Activated CD4-positive, alpha-beta T cell treated with anti-CD3 and anti-CD28 coated beads, Interleukin-2, amount 50 U/mL, for 24 hours (primary cell): Measurements from ENCODE around the gene KCNH2.
"Not testable (repeated sequence)": the region's sequence is repeated elsewhere in the genome, so short reads cannot be mapped to it uniquely, and the experiment has no call there.

Source experiments
- DNase-seq, 2 donors: peaks; one replicate each; pipeline ENCODE4 v3.0.0-alpha.2; 2020; ENCODE audit warnings: low read depth in 1 of 2, low spot score in 1 of 2

Gene KCNH2, protein sequence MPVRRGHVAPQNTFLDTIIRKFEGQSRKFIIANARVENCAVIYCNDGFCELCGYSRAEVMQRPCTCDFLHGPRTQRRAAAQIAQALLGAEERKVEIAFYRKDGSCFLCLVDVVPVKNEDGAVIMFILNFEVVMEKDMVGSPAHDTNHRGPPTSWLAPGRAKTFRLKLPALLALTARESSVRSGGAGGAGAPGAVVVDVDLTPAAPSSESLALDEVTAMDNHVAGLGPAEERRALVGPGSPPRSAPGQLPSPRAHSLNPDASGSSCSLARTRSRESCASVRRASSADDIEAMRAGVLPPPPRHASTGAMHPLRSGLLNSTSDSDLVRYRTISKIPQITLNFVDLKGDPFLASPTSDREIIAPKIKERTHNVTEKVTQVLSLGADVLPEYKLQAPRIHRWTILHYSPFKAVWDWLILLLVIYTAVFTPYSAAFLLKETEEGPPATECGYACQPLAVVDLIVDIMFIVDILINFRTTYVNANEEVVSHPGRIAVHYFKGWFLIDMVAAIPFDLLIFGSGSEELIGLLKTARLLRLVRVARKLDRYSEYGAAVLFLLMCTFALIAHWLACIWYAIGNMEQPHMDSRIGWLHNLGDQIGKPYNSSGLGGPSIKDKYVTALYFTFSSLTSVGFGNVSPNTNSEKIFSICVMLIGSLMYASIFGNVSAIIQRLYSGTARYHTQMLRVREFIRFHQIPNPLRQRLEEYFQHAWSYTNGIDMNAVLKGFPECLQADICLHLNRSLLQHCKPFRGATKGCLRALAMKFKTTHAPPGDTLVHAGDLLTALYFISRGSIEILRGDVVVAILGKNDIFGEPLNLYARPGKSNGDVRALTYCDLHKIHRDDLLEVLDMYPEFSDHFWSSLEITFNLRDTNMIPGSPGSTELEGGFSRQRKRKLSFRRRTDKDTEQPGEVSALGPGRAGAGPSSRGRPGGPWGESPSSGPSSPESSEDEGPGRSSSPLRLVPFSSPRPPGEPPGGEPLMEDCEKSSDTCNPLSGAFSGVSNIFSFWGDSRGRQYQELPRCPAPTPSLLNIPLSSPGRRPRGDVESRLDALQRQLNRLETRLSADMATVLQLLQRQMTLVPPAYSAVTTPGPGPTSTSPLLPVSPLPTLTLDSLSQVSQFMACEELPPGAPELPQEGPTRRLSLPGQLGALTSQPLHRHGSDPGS

DNA sequence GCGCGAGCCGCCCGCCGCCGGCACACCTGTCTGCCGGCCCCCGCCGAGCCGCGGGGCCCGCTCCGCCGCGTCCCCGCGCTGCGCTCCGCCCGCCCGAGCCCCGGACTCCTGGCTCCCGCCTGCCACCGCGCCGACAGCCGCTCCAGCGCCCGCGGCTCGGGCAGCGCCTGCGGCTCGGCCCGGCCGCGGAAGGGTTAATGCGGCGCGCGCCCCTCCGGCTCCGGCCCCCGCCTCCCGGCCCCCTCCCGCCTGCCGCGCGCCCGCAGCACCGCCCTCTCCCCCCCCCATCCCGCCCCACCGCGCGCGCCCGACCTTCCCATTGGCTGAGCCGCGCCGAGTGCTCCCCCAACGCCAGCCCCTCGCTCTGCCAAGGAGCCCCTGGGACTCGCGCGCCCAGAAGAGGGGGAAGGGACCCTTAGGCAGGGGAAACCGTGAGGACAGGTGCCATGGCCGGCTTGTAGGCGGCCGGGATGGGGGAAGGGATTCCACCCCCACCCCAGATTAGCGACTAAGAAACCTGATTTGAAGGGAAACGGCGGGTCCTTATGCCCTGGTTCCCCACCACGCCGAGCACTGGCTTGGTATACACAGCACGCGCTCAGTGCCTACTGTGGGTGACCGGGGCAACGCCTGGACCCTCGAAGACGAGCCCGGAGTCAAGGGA, at the start of gene KCNH2:
Gene KCNH2 (minus strand): TSS at position 196 of the 664 bp plus-strand sequence. CDS start 408 bp downstream, outside the sequence.
- no peak for DNase-seq

DNA sequence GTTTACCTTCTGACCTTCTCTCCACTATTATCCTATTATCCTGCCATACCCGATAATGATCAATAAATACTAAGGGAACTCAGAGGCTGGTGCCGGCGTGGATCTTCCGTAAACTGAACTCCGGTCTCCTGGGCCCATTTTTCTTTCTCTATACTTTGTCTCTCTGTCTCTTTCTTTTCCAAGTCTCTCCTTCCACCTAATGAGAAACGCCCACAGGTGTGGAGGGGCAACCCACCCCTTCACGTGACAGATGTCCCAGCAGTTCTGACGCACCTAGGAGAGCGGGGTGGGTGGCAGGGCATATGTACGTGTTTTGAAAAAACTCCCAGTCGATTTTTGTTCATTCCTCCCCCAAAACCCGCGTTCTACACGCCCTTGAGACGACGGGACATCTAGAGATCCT, 49.6 kb upstream of the KCNH2 start:
- DNase-seq = not testable (repeated sequence)

- not testable (repeated sequence) for DNase-seq
These were observed 48.9 kb upstream of the KCNH2 start for GRCh38 chr7:151026771-151027727.

GRCh38 chr7:151025924-151026671, 48.0 kb upstream of the KCNH2 start:
- DNase-seq = no peak

GRCh38 chr7:151024435-151025056, 46.4 kb upstream of the KCNH2 start, which contains the start of gene ATG9B:
Gene ATG9B (minus strand): TSS chr7:151024494. CDS start chr7:151024423, 71 bp downstream.
- DNase-seq = no peak

- DNase-seq = no peak
These were observed 45.1 kb upstream of the KCNH2 start for GRCh38 chr7:151023232-151023631.

GRCh38 chr7:151020231-151020630, 42.1 kb upstream of the KCNH2 start:
- no peak for DNase-seq

DNA sequence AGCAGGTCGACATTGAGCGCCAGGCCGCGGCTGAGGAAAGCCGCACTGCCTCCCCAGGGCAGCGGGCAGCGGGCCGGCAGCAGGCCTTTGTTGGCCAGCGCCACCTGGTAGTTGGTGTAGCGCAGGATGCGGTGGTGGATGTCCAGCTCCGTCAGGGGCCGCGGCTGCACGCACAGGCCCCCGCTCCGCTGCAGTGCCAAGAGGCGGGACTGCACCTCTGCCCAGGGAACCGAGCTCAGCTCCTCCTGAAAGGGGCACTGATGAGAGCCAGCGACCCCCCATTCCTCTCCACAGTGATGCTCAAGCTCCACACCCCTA, 41.0 kb upstream of the KCNH2 start:
- no peak for DNase-seq

GRCh38 chr7:151018421-151019129, 40.5 kb upstream of the KCNH2 start:
- no peak for DNase-seq

GRCh38 chr7:151017953-151018420, 39.9 kb upstream of the KCNH2 start:
- DNase-seq = peak; percentile 61 to 68

DNA sequence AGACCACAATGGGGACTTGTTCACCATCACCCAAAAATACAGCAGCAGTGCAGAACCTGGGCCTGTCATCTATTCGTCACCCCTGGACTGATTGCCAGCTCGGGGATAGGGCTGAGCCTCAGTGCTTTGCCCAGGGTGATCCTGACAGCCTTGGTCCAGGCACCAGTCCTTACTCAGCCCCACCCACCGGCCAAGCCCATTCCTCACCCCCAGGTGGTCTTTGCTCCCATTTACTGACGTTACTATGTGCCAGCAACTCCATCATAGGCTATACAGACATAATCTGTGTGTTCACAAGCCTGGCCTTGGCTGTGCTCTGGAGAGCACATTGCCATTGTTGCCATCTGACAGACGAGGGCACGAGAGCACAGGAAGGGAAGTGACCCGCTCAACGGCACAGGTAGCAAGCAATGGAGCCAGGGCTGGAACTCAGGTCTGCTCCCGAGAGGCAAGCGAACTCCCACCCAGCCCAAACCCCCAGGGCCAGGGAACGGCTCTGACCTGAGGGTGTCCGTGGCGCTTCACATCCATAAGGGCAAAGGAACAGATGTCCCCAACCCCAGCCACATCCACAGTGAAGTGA, 39.3 kb upstream of the KCNH2 start:
- no peak for DNase-seq

DNA sequence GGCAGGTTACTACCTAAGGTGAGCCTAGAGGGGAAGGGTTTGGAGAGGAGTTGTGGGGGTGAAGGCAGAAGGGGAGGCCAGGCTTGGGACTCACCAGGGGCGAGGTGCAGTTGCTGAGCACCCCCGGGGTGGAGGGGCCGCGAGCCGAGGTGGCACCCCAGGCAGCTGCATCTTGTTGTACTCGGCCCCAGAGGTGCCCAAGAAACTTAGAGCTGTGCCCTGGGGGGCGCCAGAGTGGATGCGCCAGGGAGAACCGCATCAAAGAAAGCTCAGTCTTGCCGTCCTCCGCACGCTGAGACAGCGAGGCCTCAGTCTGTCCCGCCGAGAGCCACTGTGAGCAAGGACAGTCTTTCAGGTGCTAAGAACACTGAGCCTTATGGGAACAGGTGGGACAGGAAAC, 38.8 kb upstream of the KCNH2 start:
- no peak for DNase-seq

- no peak for DNase-seq
These were observed 38.4 kb upstream of the KCNH2 start for GRCh38 chr7:151016505-151016904.

DNA sequence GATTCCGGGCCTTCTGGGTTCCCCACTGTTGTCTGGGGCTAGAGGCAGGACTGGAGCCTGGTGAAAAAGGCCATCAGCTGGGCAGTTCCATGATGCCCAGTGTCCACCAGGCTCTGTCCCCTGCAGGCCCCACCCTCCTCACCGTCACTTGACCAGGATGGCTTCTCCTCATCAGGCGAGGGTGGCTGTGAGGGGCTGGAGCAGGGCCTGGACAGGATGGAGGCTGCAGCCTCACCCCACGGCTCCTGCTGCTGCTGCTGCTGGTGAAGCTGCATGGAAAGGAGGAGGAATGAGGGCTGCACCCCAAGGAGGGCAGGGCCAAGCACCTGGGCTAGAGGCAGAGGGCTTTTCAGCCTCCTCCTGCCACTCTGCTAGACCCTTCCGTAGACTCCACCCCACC, 37.8 kb upstream of the KCNH2 start:
- DNase-seq = no peak

- no peak for DNase-seq
These were observed 36.8 kb upstream of the KCNH2 start for GRCh38 chr7:151014950-151015349.

DNA sequence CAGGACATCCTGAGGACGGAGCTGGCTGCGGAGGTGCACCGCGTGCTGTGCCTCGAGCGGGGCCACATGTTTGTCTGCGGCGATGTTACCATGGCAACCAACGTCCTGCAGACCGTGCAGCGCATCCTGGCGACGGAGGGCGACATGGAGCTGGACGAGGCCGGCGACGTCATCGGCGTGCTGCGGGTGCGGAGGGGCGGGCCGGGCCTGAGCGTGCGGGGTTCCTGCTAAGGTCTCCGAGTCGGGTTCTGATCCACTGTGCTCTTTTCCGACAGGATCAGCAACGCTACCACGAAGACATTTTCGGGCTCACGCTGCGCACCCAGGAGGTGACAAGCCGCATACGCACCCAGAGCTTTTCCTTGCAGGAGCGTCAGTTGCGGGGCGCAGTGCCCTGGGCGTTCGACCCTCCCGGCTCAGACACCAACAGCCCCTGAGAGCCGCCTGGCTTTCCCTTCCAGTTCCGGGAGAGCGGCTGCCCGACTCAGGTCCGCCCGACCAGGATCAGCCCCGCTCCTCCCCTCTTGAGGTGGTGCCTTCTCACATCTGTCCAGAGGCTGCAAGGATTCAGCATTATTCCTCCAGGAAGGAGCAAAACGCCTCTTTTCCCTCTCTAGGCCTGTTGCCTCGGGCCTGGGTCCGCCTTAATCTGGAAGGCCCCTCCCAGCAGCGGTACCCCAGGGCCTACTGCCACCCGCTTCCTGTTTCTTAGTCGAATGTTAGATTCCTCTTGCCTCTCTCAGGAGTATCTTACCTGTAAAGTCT, 35.8 kb upstream of the KCNH2 start:
- DNase-seq = peak; percentile 57 to 79

DNA sequence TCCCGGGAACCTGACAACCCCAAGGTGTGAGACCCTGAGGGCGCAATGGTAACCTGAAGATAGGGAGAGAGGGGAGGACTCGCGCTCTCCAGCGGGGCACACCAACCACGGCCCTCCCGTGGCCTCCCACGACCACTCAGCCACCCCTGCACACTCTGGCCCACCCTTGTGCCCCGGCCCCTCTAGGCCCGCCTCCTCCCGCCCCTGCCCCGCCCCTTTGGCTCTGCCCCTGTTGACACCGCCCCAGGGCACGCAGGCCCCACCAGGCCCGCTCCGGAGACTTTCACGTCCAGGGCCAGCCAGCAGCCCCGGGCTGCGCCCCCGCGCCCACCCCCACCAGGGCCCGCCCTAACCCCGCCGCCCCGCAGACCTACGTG, 35.2 kb upstream of the KCNH2 start:
- DNase-seq = no peak
